ENCODE measurements around the gene TCFL5.
"Not testable (repeated sequence)": the region's sequence is repeated elsewhere in the genome, so short reads cannot be mapped to it uniquely, and the experiment has no call there.

TCFL5 gene

DNA sequence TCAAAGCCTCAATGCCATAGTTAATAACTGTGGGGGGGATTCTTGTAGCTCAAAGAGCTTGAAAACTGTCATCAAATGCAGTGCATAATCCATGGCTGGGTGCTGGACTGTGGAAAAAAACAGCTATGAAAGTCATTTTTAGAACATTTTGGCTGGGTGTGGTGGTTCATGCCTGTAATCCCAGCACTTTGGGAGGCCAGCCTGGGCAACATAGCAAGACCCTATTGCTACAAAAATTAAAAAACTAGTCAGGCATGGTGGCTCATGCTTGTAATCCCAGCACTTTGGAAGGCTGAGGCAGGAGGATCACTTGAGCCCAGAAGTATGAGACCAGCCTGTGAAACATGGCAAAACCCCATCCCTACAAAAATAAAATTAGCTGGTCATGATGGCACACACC is 12.2 kb downstream of the TCFL5 start:
- Mint-ChIP-seq H3K4me3 (no peak overlapping the region), H3K36me3 (ENCODE audit: low read depth) (peaks cover 34% of the 10 kb centered on the region), H3K9me3 (no peaks in the 10 kb centered on the region), H3K4me1 (peaks cover 22% of the 10 kb centered on the region), H3K27me3 (ENCODE audit: low read depth) (peaks cover 3% of the 10 kb centered on the region), H3K27ac (no peak overlapping the region)
- TF ChIP-seq, protein P1, sequence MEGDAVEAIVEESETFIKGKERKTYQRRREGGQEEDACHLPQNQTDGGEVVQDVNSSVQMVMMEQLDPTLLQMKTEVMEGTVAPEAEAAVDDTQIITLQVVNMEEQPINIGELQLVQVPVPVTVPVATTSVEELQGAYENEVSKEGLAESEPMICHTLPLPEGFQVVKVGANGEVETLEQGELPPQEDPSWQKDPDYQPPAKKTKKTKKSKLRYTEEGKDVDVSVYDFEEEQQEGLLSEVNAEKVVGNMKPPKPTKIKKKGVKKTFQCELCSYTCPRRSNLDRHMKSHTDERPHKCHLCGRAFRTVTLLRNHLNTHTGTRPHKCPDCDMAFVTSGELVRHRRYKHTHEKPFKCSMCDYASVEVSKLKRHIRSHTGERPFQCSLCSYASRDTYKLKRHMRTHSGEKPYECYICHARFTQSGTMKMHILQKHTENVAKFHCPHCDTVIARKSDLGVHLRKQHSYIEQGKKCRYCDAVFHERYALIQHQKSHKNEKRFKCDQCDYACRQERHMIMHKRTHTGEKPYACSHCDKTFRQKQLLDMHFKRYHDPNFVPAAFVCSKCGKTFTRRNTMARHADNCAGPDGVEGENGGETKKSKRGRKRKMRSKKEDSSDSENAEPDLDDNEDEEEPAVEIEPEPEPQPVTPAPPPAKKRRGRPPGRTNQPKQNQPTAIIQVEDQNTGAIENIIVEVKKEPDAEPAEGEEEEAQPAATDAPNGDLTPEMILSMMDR (IDR thresholded peaks at IDR 0.05; ENCODE audit: unreplicated experiment in 3 of 3): no peak

DNA sequence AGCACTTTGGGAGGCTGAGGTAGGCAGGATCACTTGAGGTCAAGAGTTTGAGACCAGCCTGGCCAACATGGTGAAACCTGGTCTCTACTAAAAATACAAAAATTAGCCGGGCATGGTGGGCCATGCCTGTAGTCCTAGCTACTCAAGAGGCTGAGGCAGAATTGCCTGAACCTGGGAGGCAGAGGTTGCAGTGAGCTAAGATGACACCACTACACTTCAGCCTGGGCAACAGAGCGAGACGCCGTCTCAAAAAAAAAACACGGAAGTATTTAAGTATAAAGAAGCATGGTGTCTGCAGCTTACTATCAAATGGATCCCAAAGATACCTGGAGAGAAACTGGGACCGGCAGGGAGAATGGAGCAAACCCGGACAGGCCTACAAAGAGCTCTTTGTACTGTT is 12.7 kb downstream of the TCFL5 start:
- not testable (repeated sequence) for H3K27me3 Mint-ChIP-seq (ENCODE audit: low read depth); H3K27ac Mint-ChIP-seq; H3K9me3 Mint-ChIP-seq; H3K4me3 Mint-ChIP-seq
- peaks cover 32% of the 10 kb centered on the region for H3K36me3 Mint-ChIP-seq (ENCODE audit: low read depth)
- H3K4me1 Mint-ChIP-seq: peaks cover 22% of the 10 kb centered on the region

DNA sequence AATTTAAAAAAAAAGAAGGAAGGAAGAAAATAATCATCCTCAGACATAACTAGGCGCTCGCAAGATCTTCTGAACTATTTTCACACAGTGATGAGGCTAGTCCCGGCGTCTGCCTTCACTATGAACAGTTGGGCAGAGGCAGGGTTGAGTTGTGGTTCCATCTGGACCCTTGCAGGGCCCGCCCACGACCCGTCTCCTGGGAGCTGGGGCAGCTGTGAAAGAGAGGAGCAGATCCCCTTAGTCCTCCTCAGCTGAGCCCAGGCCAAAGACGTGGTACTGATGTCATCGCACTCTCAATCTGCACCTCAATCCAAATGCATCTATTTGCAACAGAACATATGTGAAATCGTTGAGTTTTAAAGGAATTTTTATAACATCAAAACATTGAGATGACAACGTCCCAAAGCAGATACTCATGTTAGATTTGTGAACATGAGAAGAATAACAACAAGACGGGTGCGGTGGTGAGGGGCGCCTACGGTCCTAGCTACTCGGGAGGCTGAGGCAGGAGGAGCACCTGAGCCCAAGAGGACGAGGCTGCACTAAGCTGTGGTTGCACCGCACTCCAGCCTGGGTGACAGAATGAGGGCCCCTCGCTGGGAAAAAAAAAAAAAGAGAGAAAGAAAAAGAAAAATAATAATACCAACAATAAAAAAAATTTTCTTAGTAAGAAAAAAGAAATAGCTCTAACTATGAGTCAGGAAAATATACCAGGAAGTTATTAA is 15.3 kb downstream of the TCFL5 start:
- peak overlapping the region in 1 of 3 experiments; percentile 13 for H3K27ac Mint-ChIP-seq
- TF ChIP-seq, protein P1 (IDR thresholded peaks at IDR 0.05; ENCODE audit: unreplicated experiment in 3 of 3): no peak
- no peak overlapping the region for H3K4me3 Mint-ChIP-seq

DNA sequence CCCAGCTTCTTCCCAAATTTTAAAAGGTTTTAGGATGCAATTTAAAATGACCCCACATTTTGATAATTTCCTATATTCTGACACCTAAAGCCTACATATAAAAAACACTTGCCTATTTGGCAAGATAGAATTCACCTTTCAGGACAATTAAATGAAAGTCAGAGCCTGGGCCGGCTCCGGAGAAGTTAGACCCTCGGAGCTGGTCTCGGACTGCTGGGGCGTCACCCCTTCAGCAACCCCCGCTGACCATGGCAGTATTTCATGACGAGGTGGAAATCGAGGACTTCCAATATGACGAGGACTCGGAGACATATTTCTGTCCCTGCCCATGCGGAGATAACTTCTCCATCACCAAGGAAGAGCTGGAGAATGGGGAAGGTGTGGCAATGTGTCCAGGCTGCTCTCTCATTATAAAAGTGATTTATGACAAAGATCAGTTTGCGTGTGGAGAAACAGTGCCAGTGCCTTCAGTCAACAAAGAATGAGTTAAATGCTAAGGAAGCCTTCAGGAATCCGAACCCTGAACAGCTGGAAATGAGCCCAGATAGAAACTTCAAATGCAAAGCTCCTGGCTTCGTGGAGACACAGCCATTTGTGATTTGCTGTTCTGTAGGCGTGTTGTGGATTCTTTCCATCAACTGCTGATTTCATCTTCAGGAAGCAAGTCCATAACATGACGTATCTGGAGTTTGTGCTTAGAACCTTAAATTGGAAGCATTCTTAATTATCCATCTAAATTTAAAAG is 16.0 kb downstream of the TCFL5 start:
- Mint-ChIP-seq H3K4me3 (no peak overlapping the region), H3K27me3 (ENCODE audit: low read depth) (peaks cover 3% of the 10 kb centered on the region), H3K4me1 (peaks cover 26% of the 10 kb centered on the region), H3K27ac (peak overlapping the region in 1 of 3 experiments; percentile 13), H3K9me3 (no peaks in the 10 kb centered on the region), H3K36me3 (ENCODE audit: low read depth) (peaks cover 20% of the 10 kb centered on the region)
- TF ChIP-seq, protein P1 (IDR thresholded peaks at IDR 0.05; ENCODE audit: unreplicated experiment in 3 of 3): no peak

More for the DNA sequence above, 15.3 kb downstream of the TCFL5 start:
- Mint-ChIP-seq H3K36me3 (ENCODE audit: low read depth) (peaks cover 20% of the 10 kb centered on the region), H3K9me3 (no peaks in the 10 kb centered on the region), H3K4me1 (peaks cover 22% of the 10 kb centered on the region), H3K27me3 (ENCODE audit: low read depth) (peaks cover 3% of the 10 kb centered on the region)

DNA sequence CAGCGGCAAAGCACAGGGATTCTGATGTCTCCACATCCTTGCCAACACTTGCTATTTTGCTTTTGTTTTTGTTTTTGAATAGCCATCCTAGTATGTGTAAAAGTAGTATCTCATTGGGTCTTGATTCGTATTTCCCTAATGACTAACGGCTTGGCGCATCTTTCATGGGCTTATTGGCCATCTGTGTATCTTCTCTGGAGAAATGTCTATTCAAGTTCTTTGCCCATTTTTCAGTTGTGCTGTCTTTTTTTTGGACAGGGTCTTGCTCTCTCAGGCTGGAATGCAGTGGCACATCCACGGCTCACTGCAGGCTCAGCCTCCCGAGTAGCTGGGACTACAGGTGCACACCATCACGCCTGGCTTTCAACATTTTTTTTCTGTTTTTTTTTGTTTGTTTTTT is 17.4 kb downstream of the TCFL5 start:
- TF ChIP-seq, protein P1 (IDR thresholded peaks at IDR 0.05; ENCODE audit: unreplicated experiment in 3 of 3): no peak
- H3K9me3 Mint-ChIP-seq: no peaks in the 10 kb centered on the region
- peaks cover 26% of the 10 kb centered on the region for H3K4me1 Mint-ChIP-seq
- H3K27me3 Mint-ChIP-seq (ENCODE audit: low read depth): peaks cover 3% of the 10 kb centered on the region
- H3K4me3 Mint-ChIP-seq: no peak overlapping the region
- no peak overlapping the region for H3K27ac Mint-ChIP-seq
- peaks cover 16% of the 10 kb centered on the region for H3K36me3 Mint-ChIP-seq (ENCODE audit: low read depth)

DNA sequence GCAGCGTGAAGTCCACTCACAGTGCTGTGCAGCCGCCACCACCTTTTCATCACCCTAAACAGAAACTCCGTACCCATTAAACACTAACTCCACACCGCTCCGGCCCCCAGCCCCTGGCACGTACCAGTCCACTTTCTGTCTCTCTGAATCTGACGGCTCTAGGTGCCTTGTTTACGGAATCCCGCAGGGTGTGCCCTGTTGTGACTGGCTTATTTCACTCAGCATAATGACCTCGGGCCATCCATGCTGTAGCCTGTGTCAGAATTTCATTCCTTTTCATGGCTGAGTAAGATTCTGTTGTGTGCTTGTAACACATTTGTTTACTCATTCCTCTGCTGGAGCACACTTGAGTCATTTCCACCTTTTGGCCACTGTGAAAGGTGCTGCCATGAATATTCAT is 18.0 kb downstream of the TCFL5 start:
- TF ChIP-seq, protein P1 (IDR thresholded peaks at IDR 0.05; ENCODE audit: unreplicated experiment in 3 of 3): no peak
- no peak overlapping the region for H3K4me3 Mint-ChIP-seq
- H3K9me3 Mint-ChIP-seq: no peaks in the 10 kb centered on the region
- H3K36me3 Mint-ChIP-seq (ENCODE audit: low read depth): peaks cover 16% of the 10 kb centered on the region
- no peak overlapping the region for H3K27ac Mint-ChIP-seq
- H3K4me1 Mint-ChIP-seq: peaks cover 26% of the 10 kb centered on the region
- H3K27me3 Mint-ChIP-seq (ENCODE audit: low read depth): peaks cover 3% of the 10 kb centered on the region
